OCI-LY1 (cell line): ENCODE results near the gene SCN7A.
"Not testable (repeated sequence)": the region's sequence is repeated elsewhere in the genome, so short reads cannot be mapped to it uniquely, and the experiment has no call there.

ENCODE experiments used
- CTCF ChIP-seq: fragments of 200-600 bp; sonication (generic), shearing (Covaris generic); IDR thresholded peaks from 2 replicates; pipeline ENCODE4 v1.5.1; 2017; ENCODE audit warnings: mild to moderate bottlenecking, antibody characterized with exemption, low read length, moderate library complexity, mixed read lengths
- EZH2 ChIP-seq: fragments of 200-600 bp; sonication (generic), shearing (Covaris generic); IDR thresholded peaks from 2 replicates; pipeline ENCODE4 v1.8.0; 2017; ENCODE audit warnings: borderline replicate concordance, mixed run types, mild to moderate bottlenecking, antibody characterized with exemption, low read length, moderate library complexity, mixed read lengths

GRCh38 chr2:166357950-166358321, 136.1 kb downstream of the SCN7A start:
- TF ChIP-seq CTCF, EZH2: not testable (repeated sequence)
